HepG2 (cell line): ENCODE data around the gene C11orf21. TPM values are rescaled to one million over a fixed set of nuclear protein-coding genes. Genes with fewer than 3 reads are reported as not detected.
A peak's percentile ranks its signal among the peaks of the same experiment; 100 is the strongest.

Experiments
- ATAC-seq: fragments of 200-7000 bp; cut with Tn5 transposase; 3 replicates; pipeline ENCODE4 v1.9.1; 2020; ENCODE audit warnings: mild to moderate bottlenecking, moderate library complexity
- BruUV-seq: library from RNA; stranded (reverse); fragments of 400-500 nt; replicated peaks from 2 replicates; lab custom pipeline; 2021; lab: Mats Ljungman, UMichigan
- CTCF ChIA-PET: fragments of 300-600 bp; formaldehyde crosslinking; extraction: SDS; loops from one replicate; lab custom pipeline; 2021; ENCODE audit warnings: low total read pairs, inconsistent platforms, low intra/inter-chr PET ratio; lab: Yijun Ruan, JAX
- POLR2A ChIA-PET: fragments of 350-600 bp; sonication (Branson Sonifier 250); formaldehyde crosslinking; loops from one replicate; lab custom pipeline; 2020; ENCODE audit warnings: antibody characterized with exemption, inconsistent platforms; lab: Yijun Ruan, JAX
- DNase-seq: peaks from one replicate; pipeline ENCODE4 v3.0.0-alpha.2; 2015; ENCODE audit warnings: low spot score
- FAIRE-seq: peaks from 3 replicates; lab custom pipeline; 2011; peaks lifted over from hg19 to GRCh38; lab: Jason Lieb, UNC
- H2AFZ ChIP-seq: one replicate; pipeline ENCODE4 v1.6.1; 2011; ENCODE audit warnings: low read length, inconsistent platforms
- H3K27ac ChIP-seq: fragments of 300-600 bp; 3 replicates; pipeline ENCODE4 v1.8.0; 2011; ENCODE audit warnings: mixed run types, mild to moderate bottlenecking, mixed read lengths, low read length, inconsistent platforms; ENCODE audit not compliant: insufficient read depth; ENCODE audit errors: extremely low read length
- H3K27me3 ChIP-seq, 2 experiments: fragments of 200-600 bp in 1 of 2; 2 replicates in 1 of 2; 3 replicates in 1 of 2; pipeline versions ENCODE4 v1.6.0 to v1.8.0; 2011; ENCODE audit warnings: low read length in 2 of 2, mild to moderate bottlenecking in 2 of 2, moderate library complexity in 2 of 2, inconsistent platforms in 1 of 2; ENCODE audit not compliant: insufficient read depth in 2 of 2, control insufficient read depth in 1 of 2
- H3K36me3 ChIP-seq, 2 experiments: fragments of 200-600 bp in 1 of 2; replicated peaks in 1 of 2; 2 replicates in 1 of 2; 3 replicates in 1 of 2; pipeline versions ENCODE4 v1.5.1 to v1.8.0; 2011; ENCODE audit warnings: low read length in 2 of 2, inconsistent platforms in 1 of 2; ENCODE audit not compliant: insufficient read depth in 2 of 2, control insufficient read depth in 1 of 2
- H3K4me1 ChIP-seq: 2 replicates; pipeline ENCODE4 v1.5.1; 2012; ENCODE audit warnings: low read length, inconsistent platforms; ENCODE audit not compliant: insufficient read depth
- H3K4me2 ChIP-seq: 2 replicates; pipeline ENCODE4 v1.6.0; 2011; ENCODE audit warnings: low read depth, low read length, inconsistent platforms
- H3K4me3 ChIP-seq, 3 experiments: fragments of 200-600 bp in 1 of 3; sonication (generic), shearing (Covaris generic) in 1 of 3; replicated peaks in 1 of 3; 2 replicates each; pipeline ENCODE4 v1.5.1; 2011 to 2016; ENCODE audit warnings: low read length in 3 of 3, inconsistent platforms in 2 of 3, low read depth in 2 of 3, mild to moderate bottlenecking in 2 of 3, control low read depth in 1 of 3, mixed read lengths in 1 of 3; ENCODE audit not compliant: insufficient read depth in 1 of 3
- H3K79me2 ChIP-seq: one replicate; pipeline ENCODE4 v1.6.1; 2011; ENCODE audit warnings: low read length, inconsistent platforms; ENCODE audit not compliant: insufficient read depth
- H3K9ac ChIP-seq: 2 replicates; pipeline ENCODE4 v1.6.0; 2011; ENCODE audit warnings: mild to moderate bottlenecking, low read depth, low read length, inconsistent platforms; ENCODE audit not compliant: insufficient read depth
- H3K9me3 ChIP-seq: 2 replicates; pipeline ENCODE4 v1.5.1; 2012; ENCODE audit warnings: mild to moderate bottlenecking, low read length
- H4K20me1 ChIP-seq: 2 replicates; pipeline ENCODE4 v1.6.0; 2011; ENCODE audit warnings: inconsistent platforms, mild to moderate bottlenecking, low read length, moderate library complexity; ENCODE audit not compliant: insufficient read depth
- ERF ChIP-seq: IDR thresholded peaks from 2 replicates; pipeline ENCODE4 v1.6.1; 2018; ENCODE audit warnings: missing biosample characterization, missing genetic modification reagents
- MEIS2 ChIP-seq: sonication (generic); formaldehyde crosslinking; IDR thresholded peaks from 2 replicates; pipeline ENCODE4 v1.9.0; 2021; ENCODE audit warnings: mild to moderate bottlenecking, missing genetic modification reagents
- RBM22 ChIP-seq: fragments of 200-400 bp; formaldehyde crosslinking; optimal IDR thresholded peaks from 2 replicates; pipeline ENCODE3; 2017; ENCODE audit warnings: mild to moderate bottlenecking, low read length, moderate library complexity
- RNF2 ChIP-seq: fragments of 450-650 bp; conservative IDR thresholded peaks from 2 replicates; pipeline ENCODE4 v1.6.1; 2016; ENCODE audit warnings: low read depth
- ZNF557 ChIP-seq: sonication (generic); formaldehyde crosslinking; IDR thresholded peaks from 2 replicates; pipeline ENCODE4 v1.4.0; 2020; ENCODE audit warnings: missing genetic modification reagents
- WGBS: methylation state at CpG from one replicate; pipeline ENCODE4 v1.1.6; 2017; ENCODE audit warnings: low lambda C conversion rate; 5-methylcytosine and 5-hydroxymethylcytosine counted together
- in situ Hi-C: cut with HindIII; loops from 2 replicates; pipeline ENCODE4 v1.10.0; 2017; ENCODE audit warnings: low pct_unique_long_range_greater_than_20kb; ENCODE audit not compliant: extremely low pct_ligation_motif_present
- intact Hi-C: fragments of 100-400 bp; cut with micrococcal nuclease; formaldehyde crosslinking; loops from one replicate; pipeline ENCODE4 v1.10.0; 2022; ENCODE audit not compliant: unreplicated experiment
- polyA plus RNA-seq, 8 experiments: library from polyadenylated mRNA; depleted of rRNA in 3 of 8; stranded (reverse) in 7 of 8; unstranded in 1 of 8; fragments of >200 nt; fragmentation: Illumina TruSeq in 4 of 8; extraction: Trizol in 4 of 8; gene quantifications; 2 replicates each; pipeline versions ENCODE4 v1.2.1 to v1.2.3, GENCODE V29; 2011 to 2016; ENCODE audit warnings: low read depth in 4 of 8, missing spikeins in 1 of 8, mixed read lengths in 1 of 8; ENCODE audit not compliant: insufficient read depth in 1 of 8
- total RNA-seq, 5 experiments: library from RNA; depleted of rRNA; stranded (reverse); fragments of >200 nt; fragmentation: Illumina TruSeq; extraction: Trizol; gene quantifications; 2 replicates each; pipeline ENCODE4 v1.2.3, GENCODE V29; 2016; ENCODE audit warnings: low read depth in 1 of 5
- TF ChIP-seq, protein P1 (sequence below): sonication (generic); IDR thresholded peaks from 2 replicates; pipeline ENCODE4 v1.6.1; 2016; ENCODE audit warnings: low read depth, borderline replicate concordance
- TF ChIP-seq, protein P2 (sequence below): IDR thresholded peaks from 2 replicates; pipeline ENCODE4 v1.6.1; 2018; ENCODE audit warnings: missing genetic modification reagents

C11orf21 gene
- total and polyA plus RNA-seq, 2 of the 13 experiments (the other 11 are each of a cell fraction or from before 2014, with no cell fraction given) = 0.08 TPM; not detected in 1

DNA sequence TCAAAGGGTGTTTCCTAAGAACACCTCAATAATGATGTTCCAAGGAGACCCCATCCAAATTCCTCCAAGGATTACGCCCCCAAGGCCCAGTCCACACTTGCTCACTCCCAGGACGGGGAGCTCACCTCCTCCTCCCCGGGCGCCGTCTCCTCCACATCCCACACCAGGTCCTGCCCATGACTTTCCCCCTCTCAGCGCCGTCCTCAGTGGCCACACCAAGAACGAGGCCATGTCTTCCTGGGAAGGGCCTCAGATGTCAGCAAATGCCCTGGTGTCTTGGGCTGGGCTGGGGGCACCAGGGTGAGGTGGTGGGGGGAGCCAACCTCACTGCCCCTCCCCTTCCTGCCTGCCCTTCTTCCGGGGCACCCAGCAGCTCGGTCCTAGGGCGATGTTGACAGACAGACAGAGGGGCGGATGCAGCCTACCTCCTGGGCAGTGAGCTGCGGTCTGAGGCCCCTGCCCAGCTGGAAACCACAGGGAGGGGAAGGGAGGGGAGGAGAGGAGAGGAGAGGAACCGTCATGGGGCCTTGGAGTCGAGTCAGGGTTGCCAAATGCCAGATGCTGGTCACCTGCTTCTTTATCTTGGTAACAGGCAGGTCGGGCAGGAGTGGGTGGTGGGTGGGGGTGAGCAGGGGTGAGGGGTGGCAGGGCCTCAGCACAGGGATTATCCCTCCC lies at the start of gene C11orf21, which contains the start of gene TSPAN32 (continued):
- TF ChIP-seq, protein P1, sequence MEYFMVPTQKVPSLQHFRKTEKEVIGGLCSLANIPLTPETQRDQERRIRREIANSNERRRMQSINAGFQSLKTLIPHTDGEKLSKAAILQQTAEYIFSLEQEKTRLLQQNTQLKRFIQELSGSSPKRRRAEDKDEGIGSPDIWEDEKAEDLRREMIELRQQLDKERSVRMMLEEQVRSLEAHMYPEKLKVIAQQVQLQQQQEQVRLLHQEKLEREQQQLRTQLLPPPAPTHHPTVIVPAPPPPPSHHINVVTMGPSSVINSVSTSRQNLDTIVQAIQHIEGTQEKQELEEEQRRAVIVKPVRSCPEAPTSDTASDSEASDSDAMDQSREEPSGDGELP = peak; percentile 49; the same call in 1 of the 2 replicates
- TF ChIP-seq RBM22 = no peak

DNA sequence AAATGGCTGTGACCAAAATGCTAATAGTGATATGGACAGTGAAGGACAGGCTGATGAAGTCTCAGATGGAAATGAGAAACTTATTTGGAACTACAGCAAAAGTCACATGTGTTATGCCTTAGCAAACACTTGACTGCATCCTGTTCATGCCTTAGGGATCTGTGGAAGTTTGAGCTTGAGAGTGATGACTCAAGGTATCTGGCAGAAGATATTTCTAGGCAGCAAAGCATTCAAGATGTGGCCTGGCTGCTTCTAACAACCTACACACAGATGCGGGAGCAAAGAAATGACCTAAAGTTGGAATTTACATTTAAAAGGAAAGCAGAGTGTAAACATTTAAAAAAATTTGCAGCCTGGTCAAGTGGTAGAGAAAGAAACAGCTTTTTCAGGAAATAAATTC lies 47.3 kb upstream of the C11orf21 start:
- H3K4me2 ChIP-seq = no peak overlapping the region
- no peaks in the 10 kb centered on the region for H3K9me3 ChIP-seq
- H3K36me3 ChIP-seq = no peaks in the 10 kb centered on the region
- no peak overlapping the region for H3K4me3 ChIP-seq
- H3K79me2 ChIP-seq = no peaks in the 10 kb centered on the region
- no peak overlapping the region for H2AFZ ChIP-seq
- POLR2A ChIA-PET = no interaction called here
- H3K4me1 ChIP-seq = no peaks in the 10 kb centered on the region
- intact Hi-C loops (no loop called here), in situ Hi-C loops (no loop called here)
- CTCF ChIA-PET = no interaction called here
- ATAC-seq (no peak), DNase-seq (no peak), FAIRE-seq (no peak)
- H3K9ac ChIP-seq = no peak overlapping the region
- no peak for TF ChIP-seq ERF (CRISPR knock-in tag)
- TF ChIP-seq, protein P2, sequence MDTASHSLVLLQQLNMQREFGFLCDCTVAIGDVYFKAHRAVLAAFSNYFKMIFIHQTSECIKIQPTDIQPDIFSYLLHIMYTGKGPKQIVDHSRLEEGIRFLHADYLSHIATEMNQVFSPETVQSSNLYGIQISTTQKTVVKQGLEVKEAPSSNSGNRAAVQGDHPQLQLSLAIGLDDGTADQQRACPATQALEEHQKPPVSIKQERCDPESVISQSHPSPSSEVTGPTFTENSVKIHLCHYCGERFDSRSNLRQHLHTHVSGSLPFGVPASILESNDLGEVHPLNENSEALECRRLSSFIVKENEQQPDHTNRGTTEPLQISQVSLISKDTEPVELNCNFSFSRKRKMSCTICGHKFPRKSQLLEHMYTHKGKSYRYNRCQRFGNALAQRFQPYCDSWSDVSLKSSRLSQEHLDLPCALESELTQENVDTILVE = no peak
- TF ChIP-seq RNF2 = no peak
- no peak for TF ChIP-seq MEIS2 (CRISPR knock-in tag)
- no peak for TF ChIP-seq ZNF557 (CRISPR knock-in tag)
- H3K27me3 ChIP-seq = peaks cover 1 to 29% of the 10 kb centered on the region in 2 experiments
- no peaks in the 10 kb centered on the region for H4K20me1 ChIP-seq
- no peak overlapping the region for H3K27ac ChIP-seq
- BruUV-seq = no TSS peak
- 97% methylated on average over 1 of the region's 1 CpG for WGBS
